ENCODE measurements around the gene SIRPD.
"Not testable (repeated sequence)": the region's sequence is repeated elsewhere in the genome, so short reads cannot be mapped to it uniquely, and the experiment has no call there.

Gene SIRPD

DNA sequence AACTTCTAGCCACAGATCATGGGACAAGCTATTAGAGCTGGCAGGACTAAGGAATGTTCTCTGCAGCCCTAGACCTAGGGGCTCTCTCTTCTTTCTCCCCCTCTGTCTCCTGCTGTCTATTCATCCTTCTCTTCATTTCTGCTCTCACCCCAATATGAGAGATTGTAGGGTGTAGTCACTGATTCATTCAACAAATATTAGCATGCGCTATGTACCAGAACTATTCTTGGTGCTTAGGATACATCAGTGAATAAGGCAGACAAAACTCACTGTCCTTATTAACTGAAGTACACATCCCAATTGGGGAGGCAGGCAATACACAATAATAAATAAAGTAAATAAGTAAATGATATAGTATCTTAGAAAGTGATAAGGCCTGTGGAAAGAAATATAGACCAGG is 51.6 kb downstream of the SIRPD start:
- H3K4me3 ChIP-seq (ENCODE audit: low read depth, low read length): no peak overlapping the region
- no peak for TF ChIP-seq CTCF (IDR thresholded peaks at IDR 0.05; ENCODE audit: low read depth, low read length)

GRCh38 chr20:1505361-1505760 is 52.1 kb downstream of the SIRPD start:
- no peak overlapping the region for H3K4me3 ChIP-seq (ENCODE audit: low read depth, low read length)
- no peak for TF ChIP-seq CTCF (IDR thresholded peaks at IDR 0.05; ENCODE audit: low read depth, low read length)

DNA sequence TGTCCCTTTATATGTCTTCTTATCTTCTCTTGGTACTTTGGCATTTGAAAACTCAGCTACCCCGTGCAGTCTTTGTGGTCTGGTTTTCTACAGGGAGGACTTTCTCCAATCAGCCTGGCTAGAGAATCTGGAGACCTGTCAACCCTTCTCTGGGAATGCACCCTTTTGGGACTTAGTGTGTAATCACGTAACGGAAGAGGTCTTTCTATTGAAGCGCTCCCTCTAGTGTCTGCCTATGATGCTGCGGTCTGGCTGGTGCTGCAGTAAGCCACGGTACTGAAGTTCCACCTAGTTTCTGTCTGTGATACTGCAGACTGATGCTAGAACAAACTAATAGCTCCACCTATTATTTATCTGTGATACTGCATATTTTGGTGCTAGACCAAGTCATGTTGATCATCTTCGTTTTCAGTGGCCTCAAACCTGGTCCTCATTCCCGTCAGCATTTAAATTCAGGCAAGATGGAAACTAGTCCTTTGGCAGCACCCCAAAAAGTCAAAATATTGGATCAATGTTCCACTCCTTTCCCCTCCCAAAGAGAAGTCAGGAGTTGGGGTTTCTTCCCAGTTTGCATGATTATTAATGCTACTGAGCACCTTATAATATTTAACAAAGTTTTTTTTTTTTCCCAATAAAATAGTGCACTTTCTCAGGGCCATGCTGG is 53.8 kb downstream of the SIRPD start:
- peak; percentile 97 for TF ChIP-seq CTCF (IDR thresholded peaks at IDR 0.05; ENCODE audit: low read depth, low read length)
- no peak overlapping the region for H3K4me3 ChIP-seq (ENCODE audit: low read depth, low read length)

DNA sequence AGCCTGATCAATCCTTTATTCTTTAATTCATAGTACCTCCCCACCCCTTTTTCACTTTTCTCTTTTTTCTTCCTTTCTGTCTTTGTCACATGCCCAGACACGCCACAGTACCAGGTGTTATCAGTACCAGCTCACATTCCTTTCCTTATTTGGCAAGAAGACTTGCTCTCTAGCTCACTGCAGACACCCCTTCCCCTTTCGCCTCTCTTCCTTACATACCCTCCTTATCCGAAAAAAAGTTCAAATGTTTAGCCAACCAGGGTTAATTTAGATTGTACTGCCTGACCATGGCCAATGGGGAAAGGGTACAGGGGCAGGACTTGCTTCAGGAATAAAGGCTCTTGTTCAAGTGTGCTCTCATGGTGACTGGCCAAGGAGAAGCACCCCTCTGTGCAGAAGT is 57.0 kb downstream of the SIRPD start:
- no peak for TF ChIP-seq CTCF (IDR thresholded peaks at IDR 0.05; ENCODE audit: low read depth, low read length)
- H3K4me3 ChIP-seq (ENCODE audit: low read depth, low read length): no peak overlapping the region

DNA sequence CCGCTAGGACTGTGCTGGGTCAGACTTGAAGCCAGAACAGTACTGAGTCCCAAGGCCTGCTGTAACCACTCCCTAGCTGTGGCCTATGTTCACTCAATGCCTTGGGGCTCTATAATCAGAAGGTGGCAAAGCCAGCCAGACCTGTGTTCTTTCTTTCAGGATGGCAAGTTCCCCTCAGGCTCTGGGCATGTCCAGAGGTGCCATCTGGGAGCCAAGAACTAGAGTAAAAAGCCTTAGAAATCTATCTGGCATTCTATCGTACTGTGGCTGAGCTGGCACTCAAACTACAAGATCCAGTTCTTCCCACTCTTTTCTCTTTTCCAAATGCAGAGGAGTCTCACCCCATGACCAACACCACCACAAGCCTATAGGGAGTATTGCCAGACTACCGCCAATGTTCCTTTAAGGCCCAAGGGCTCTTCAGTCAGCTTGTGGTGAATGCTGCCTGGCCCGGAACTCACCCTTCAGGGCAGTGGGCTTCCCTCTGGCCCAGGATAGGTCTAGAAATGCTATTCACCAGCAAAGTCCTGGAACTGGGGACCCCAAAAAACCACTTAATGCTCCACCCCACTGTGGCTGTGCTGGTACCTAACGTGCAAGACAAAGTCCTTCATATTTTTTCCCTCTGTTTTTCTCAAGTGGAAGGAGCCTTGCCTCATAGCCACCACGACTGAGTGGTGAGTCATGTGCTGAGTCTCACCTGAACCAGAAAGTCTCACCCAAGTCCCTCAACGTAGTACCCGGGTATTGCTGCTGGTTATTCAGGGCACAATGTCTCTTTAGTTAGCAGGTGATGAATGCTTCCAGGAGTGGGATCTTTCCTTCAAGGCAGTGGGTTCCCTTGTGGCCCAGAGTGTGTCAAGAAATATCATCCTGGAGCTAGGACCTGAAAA is 57.7 kb downstream of the SIRPD start:
- H3K4me3 ChIP-seq (ENCODE audit: low read depth, low read length): no peak overlapping the region
- TF ChIP-seq CTCF (IDR thresholded peaks at IDR 0.05; ENCODE audit: low read depth, low read length): no peak

- H3K4me3 ChIP-seq (ENCODE audit: low read depth, low read length): not testable (repeated sequence)
Measured at GRCh38 chr20:1497371-1497770, 60.1 kb downstream of the SIRPD start.

GRCh38 chr20:1496930-1497329 is 60.6 kb downstream of the SIRPD start:
- H3K4me3 ChIP-seq (ENCODE audit: low read depth, low read length): no peak overlapping the region
- TF ChIP-seq CTCF (IDR thresholded peaks at IDR 0.05; ENCODE audit: low read depth, low read length): no peak
